ENCODE results near the gene CCDC63. TPM values are rescaled to one million over a fixed set of nuclear protein-coding genes. Genes with fewer than 3 reads are reported as not detected.
A peak's percentile ranks its signal among the peaks of the same experiment; 100 is the strongest.

Gene CCDC63
- polyA plus RNA-seq, 1 donor: not detected

DNA sequence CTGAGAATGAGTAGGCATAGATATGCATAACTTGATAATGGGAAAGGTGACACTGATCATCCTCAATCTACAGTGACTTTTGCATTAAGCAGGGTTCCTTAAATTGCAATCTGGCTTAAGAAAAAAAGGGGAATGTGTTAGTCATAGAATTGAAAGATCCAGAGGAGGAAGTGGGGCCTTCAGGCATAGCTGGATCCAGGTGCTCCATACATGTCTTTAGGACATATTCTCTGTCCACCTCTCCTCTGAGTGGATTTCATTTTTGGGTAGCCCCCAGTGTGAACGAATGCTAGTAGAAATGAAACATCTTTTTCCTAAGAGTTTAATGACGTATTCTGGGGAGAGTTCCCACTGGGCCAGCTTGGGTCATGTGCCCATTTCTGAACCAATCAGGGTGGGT, 27.6 kb downstream of the CCDC63 start:
- Histone ChIP-seq H3K4me3 (ENCODE audit: low read length) (no peak overlapping the region), H3K36me3 (ENCODE audit: control insufficient read depth, insufficient read depth, low read length) (no peaks in the 10 kb centered on the region), H3K27ac (ENCODE audit: low read length) (no peak overlapping the region), H3K27me3 (ENCODE audit: control insufficient read depth, insufficient read depth, low read length) (no peaks in the 10 kb centered on the region), H3K4me1 (ENCODE audit: control insufficient read depth, insufficient read depth, low read length) (no peaks in the 10 kb centered on the region), H3K9me3 (ENCODE audit: control insufficient read depth, low read depth, low read length) (no peaks in the 10 kb centered on the region)
- WGBS (ENCODE audit: insufficient coverage, low lambda C conversion rate): no CpG with 5 or more reads among the region's 2 CpGs
- DNase-seq: no peak

DNA sequence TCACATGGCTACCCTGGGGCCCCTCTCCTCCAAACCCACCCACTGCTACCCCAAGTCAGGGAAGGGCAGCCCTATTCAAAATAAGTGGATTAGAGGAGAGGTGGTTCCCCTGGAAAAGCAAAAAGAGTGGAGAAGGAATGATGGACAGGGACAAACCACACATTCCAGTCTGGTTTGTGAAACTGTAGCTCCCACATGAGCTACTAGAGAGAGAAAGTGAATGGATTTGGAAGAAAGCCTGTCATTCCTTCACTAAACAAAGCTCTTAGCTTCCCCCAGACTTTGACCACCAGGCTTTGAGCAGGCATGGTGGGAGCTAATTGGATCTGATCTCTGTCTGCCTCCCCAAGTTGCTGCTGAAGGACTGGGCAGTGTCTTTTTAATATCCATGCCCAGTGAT, 28.0 kb downstream of the CCDC63 start:
- DNase-seq: no peak
- Histone ChIP-seq H3K9me3 (ENCODE audit: control insufficient read depth, low read depth, low read length) (no peaks in the 10 kb centered on the region), H3K4me3 (ENCODE audit: low read length) (no peak overlapping the region)

DNA sequence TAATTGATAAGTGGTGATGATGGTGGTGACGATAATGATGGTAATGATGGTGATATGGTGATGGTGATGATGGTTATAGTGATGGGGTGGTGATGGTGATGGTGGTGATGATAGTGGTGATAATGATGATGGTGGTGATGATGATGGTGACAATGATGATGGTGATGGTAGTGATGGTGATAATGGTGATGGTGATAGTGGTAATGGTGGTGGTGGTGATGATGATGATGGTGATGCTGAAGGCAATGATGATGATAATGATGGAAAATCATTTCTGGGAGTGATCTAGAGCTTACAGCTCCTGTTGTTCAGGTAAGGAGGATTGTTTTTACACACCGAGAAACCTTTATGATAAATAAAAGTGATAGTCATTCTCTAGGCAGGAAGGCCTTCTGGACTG, 33.9 kb downstream of the CCDC63 start:
- no peak overlapping the region for H3K27ac ChIP-seq (ENCODE audit: low read length)
- H3K4me1 ChIP-seq (ENCODE audit: control insufficient read depth, insufficient read depth, low read length): no peaks in the 10 kb centered on the region
- WGBS (ENCODE audit: insufficient coverage, low lambda C conversion rate): 100% methylated on average over 1 of the region's 2 CpGs
- H3K9me3 ChIP-seq (ENCODE audit: control insufficient read depth, low read depth, low read length): no peaks in the 10 kb centered on the region
- DNase-seq: no peak
- H3K36me3 ChIP-seq (ENCODE audit: control insufficient read depth, insufficient read depth, low read length): no peaks in the 10 kb centered on the region
- H3K27me3 ChIP-seq (ENCODE audit: control insufficient read depth, insufficient read depth, low read length): no peaks in the 10 kb centered on the region
- H3K4me3 ChIP-seq (ENCODE audit: low read length): no peak overlapping the region

More for the DNA sequence above, 28.0 kb downstream of the CCDC63 start:
- H3K27me3 ChIP-seq (ENCODE audit: control insufficient read depth, insufficient read depth, low read length): no peaks in the 10 kb centered on the region
- no peak overlapping the region for H3K27ac ChIP-seq (ENCODE audit: low read length)
- no peaks in the 10 kb centered on the region for H3K36me3 ChIP-seq (ENCODE audit: control insufficient read depth, insufficient read depth, low read length)
- H3K4me1 ChIP-seq (ENCODE audit: control insufficient read depth, insufficient read depth, low read length): no peaks in the 10 kb centered on the region

DNA sequence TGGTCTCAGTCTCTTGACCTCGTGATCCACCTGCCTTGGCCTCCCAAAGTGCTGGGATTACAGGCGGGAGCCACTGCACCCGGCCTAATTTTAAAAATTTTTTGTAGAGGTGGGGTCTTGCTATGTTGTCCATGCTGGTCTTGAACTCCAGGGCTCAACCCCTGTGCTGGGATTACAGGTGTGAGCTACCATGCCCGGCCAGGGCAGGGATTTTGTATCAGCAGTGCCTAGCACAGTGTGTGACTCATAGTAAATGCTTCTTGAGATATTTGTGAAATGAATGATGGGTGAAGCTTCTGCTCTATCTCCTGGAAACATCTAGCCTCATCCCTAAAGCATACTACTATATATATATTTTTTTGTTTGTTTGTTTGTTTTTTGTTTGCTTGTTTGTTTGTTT, 36.5 kb downstream of the CCDC63 start:
- Histone ChIP-seq H3K27ac (ENCODE audit: low read length) (no peak overlapping the region), H3K27me3 (ENCODE audit: control insufficient read depth, insufficient read depth, low read length) (no peaks in the 10 kb centered on the region), H3K36me3 (ENCODE audit: control insufficient read depth, insufficient read depth, low read length) (no peaks in the 10 kb centered on the region), H3K4me1 (ENCODE audit: control insufficient read depth, insufficient read depth, low read length) (no peaks in the 10 kb centered on the region), H3K4me3 (ENCODE audit: low read length) (no peak overlapping the region), H3K9me3 (ENCODE audit: control insufficient read depth, low read depth, low read length) (no peaks in the 10 kb centered on the region)
- no peak for DNase-seq
- no CpG with 5 or more reads among the region's 4 CpGs for WGBS (ENCODE audit: insufficient coverage, low lambda C conversion rate)

DNA sequence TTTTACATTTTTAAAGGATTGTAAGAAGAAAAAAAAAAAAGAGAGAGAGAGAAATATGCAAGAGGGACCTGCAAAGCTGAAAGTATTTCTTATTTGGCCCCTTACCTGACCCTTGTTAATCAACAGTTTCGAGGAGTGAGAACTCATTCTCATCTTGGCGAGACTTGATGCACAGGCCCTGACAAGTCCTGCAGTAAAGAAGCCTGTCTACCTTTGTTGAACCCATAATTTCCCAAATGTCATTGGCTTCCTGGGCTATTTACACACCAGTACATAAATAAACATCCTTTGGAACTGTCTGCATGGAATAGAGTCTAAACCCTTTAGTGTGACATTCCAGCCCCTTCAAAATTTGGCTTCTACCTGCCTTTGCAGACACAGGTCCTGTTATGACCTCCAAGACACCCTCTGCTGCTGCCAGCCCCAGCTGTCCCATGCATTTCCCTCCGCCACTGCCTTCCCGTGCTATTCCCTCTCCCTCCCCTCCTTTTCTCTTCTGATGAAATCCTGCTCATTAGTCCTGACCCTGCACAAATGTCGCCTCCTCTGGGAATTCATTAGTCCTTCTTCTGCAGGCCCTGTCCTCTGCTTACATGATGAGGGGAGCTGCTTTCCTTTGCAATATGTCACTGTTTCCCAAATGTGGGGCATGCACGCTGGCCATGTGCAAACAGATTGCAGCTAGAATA, 38.5 kb downstream of the CCDC63 start:
- 48% methylated on average over 2 of the region's 6 CpGs for WGBS (ENCODE audit: insufficient coverage, low lambda C conversion rate)
- no peaks in the 10 kb centered on the region for H3K4me1 ChIP-seq (ENCODE audit: control insufficient read depth, insufficient read depth, low read length)
- no peak overlapping the region for H3K27ac ChIP-seq (ENCODE audit: low read length)
- no peak for DNase-seq
- no peak overlapping the region for H3K4me3 ChIP-seq (ENCODE audit: low read length)
- H3K9me3 ChIP-seq (ENCODE audit: control insufficient read depth, low read depth, low read length): no peaks in the 10 kb centered on the region
- H3K27me3 ChIP-seq (ENCODE audit: control insufficient read depth, insufficient read depth, low read length): no peaks in the 10 kb centered on the region
- H3K36me3 ChIP-seq (ENCODE audit: control insufficient read depth, insufficient read depth, low read length): no peaks in the 10 kb centered on the region

DNA sequence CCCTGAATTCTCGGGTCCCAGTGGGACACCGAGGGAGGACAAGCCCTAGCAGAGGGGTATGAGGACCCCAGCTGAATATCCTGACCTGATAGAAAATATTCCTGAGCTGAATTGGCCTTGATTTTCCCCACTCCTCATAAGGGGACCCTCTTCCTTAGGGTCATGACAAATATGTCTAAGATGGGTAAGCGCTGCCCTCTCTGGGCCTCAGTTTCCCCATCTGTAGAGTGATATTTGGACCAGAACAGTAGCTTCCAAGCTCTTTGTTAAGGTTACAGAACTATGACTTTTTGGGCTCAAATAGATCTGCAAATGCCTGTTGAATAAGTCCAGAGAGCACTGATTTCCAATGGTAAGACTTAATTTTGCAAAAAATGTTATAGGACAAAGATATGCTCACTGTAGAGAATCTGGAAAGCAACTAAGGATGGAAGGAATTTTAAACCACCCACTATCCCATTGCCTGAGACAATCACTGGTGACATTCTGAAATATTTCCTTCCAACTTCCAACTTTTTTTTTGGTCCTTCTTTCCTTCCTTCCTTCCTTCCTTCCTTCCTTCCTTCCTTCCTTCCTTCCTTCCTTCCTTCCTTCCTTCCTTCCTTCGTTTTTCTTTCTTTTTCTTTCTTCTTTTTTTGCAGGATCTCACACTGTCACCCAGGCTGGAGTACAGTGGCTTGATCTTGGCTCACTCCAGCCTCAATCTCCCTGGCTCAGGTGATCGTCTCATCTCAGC, 41.6 kb downstream of the CCDC63 start:
- no peaks in the 10 kb centered on the region for H3K36me3 ChIP-seq (ENCODE audit: control insufficient read depth, insufficient read depth, low read length)

DNA sequence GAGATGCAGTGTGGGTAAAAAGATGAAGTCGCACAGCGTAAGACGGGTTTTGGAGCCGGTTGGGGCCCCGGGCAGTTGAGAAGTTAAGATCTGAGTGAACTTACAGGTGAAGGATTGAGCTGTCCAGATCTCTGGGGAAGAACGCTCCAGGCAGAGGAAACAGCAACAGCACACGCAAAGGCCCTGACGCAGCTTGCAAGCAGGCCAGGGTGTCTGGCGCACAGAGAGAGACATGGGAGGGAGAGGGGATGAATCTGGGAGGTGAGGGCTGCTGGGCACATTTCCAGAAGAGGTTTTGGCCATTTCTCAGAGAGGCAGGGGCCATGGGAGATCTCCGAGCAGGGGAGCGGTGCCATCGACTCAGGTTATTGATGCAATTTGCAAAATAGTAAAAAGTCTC, 42.6 kb downstream of the CCDC63 start:
- DNase-seq: no peak
- H3K27me3 ChIP-seq (ENCODE audit: control insufficient read depth, insufficient read depth, low read length): no peaks in the 10 kb centered on the region
- H3K4me1 ChIP-seq (ENCODE audit: control insufficient read depth, insufficient read depth, low read length): no peaks in the 10 kb centered on the region
- H3K27ac ChIP-seq (ENCODE audit: low read length): no peak overlapping the region
- WGBS (ENCODE audit: insufficient coverage, low lambda C conversion rate): 86% methylated on average over 4 of the region's 12 CpGs
- H3K36me3 ChIP-seq (ENCODE audit: control insufficient read depth, insufficient read depth, low read length): no peaks in the 10 kb centered on the region
- H3K9me3 ChIP-seq (ENCODE audit: control insufficient read depth, low read depth, low read length): no peaks in the 10 kb centered on the region
- H3K4me3 ChIP-seq (ENCODE audit: low read length): no peak overlapping the region

More for the DNA sequence above, 41.6 kb downstream of the CCDC63 start:
- H3K4me1 ChIP-seq (ENCODE audit: control insufficient read depth, insufficient read depth, low read length): no peaks in the 10 kb centered on the region
- DNase-seq: no peak
- no peak overlapping the region for H3K27ac ChIP-seq (ENCODE audit: low read length)
- no CpG with 5 or more reads among the region's 5 CpGs for WGBS (ENCODE audit: insufficient coverage, low lambda C conversion rate)
- no peaks in the 10 kb centered on the region for H3K9me3 ChIP-seq (ENCODE audit: control insufficient read depth, low read depth, low read length)
- no peaks in the 10 kb centered on the region for H3K27me3 ChIP-seq (ENCODE audit: control insufficient read depth, insufficient read depth, low read length)
- no peak overlapping the region for H3K4me3 ChIP-seq (ENCODE audit: low read length)

DNA sequence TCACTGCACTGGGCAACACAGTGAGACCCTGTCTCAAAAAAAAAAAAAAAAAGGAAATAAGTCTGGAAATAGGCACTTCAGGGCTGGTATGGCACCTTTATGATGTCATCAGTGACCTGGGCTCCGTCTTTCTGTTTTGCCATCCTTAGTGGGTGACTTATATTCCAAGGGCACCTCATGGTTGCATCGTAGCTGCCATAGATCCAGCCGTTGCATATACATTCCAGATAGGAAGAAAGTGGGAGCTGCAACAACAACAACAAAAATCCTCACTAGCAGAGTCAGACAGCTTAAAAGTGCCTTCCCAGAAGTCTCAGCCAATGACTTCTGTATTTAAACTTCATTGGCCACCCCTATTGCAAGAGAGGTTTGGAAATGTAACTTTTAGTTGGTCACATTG, 47.2 kb downstream of the CCDC63 start:
- Histone ChIP-seq H3K36me3 (ENCODE audit: control insufficient read depth, insufficient read depth, low read length) (no peaks in the 10 kb centered on the region), H3K4me1 (ENCODE audit: control insufficient read depth, insufficient read depth, low read length) (no peaks in the 10 kb centered on the region), H3K27me3 (ENCODE audit: control insufficient read depth, insufficient read depth, low read length) (peaks cover 2% of the 10 kb centered on the region), H3K27ac (ENCODE audit: low read length) (no peak overlapping the region), H3K4me3 (ENCODE audit: low read length) (no peak overlapping the region), H3K9me3 (ENCODE audit: control insufficient read depth, low read depth, low read length) (no peaks in the 10 kb centered on the region)
- no peak for DNase-seq
- no CpG with 5 or more reads among the region's 3 CpGs for WGBS (ENCODE audit: insufficient coverage, low lambda C conversion rate)

DNA sequence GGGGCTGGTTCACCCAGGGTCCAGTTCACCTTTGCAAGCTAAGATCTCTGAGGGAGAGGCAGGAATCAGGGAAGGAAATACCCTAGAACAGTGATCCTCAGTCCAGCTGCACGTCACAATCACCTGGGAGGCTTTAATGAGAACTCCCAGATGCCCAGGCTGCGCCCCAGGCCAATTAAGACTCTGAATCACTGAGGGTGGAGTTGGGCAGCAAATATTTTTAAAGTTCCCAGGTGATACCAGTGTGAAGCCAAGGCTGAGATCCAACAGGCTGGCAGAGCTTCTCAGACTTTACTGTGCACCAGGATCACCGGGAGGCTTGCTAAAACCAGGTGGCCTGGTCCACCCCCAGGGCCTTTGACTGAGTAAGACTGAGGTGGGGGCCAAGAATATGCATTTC, 49.8 kb downstream of the CCDC63 start:
- WGBS (ENCODE audit: insufficient coverage, low lambda C conversion rate): no CpG with 5 or more reads among the region's 3 CpGs
- H3K36me3 ChIP-seq (ENCODE audit: control insufficient read depth, insufficient read depth, low read length): no peaks in the 10 kb centered on the region
- peaks cover 2% of the 10 kb centered on the region for H3K27me3 ChIP-seq (ENCODE audit: control insufficient read depth, insufficient read depth, low read length)
- H3K4me1 ChIP-seq (ENCODE audit: control insufficient read depth, insufficient read depth, low read length): no peaks in the 10 kb centered on the region
- no peak overlapping the region for H3K4me3 ChIP-seq (ENCODE audit: low read length)
- H3K27ac ChIP-seq (ENCODE audit: low read length): no peak overlapping the region
- DNase-seq: no peak
- H3K9me3 ChIP-seq (ENCODE audit: control insufficient read depth, low read depth, low read length): no peaks in the 10 kb centered on the region

DNA sequence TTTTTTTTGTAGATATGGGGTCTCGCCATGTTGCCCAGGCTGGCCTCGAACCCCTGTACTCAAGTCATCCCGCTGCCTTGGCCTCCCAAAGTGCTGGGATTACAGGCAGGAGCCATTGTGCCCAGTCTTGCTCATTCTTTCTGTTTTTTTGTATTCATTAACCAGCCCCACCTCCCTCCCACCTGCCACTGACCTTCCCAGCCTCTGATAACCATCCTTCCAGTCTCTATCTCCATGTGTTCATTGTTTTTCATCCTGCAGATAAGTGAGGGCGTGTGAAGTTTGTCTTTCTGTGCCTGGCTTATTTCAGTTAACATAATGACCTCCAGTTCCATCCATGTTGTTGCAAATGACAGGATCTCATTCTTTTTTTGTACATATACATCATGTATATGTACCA, 54.6 kb downstream of the CCDC63 start:
- 59% methylated on average over 4 of the region's 4 CpGs for WGBS (ENCODE audit: insufficient coverage, low lambda C conversion rate)
- Histone ChIP-seq H3K27me3 (ENCODE audit: control insufficient read depth, insufficient read depth, low read length) (no peaks in the 10 kb centered on the region), H3K4me3 (ENCODE audit: low read length) (no peak overlapping the region), H3K36me3 (ENCODE audit: control insufficient read depth, insufficient read depth, low read length) (no peaks in the 10 kb centered on the region), H3K27ac (ENCODE audit: low read length) (no peak overlapping the region), H3K9me3 (ENCODE audit: control insufficient read depth, low read depth, low read length) (no peaks in the 10 kb centered on the region), H3K4me1 (ENCODE audit: control insufficient read depth, insufficient read depth, low read length) (no peaks in the 10 kb centered on the region)
- DNase-seq: peak in 1 of 2 donors; percentile 34

DNA sequence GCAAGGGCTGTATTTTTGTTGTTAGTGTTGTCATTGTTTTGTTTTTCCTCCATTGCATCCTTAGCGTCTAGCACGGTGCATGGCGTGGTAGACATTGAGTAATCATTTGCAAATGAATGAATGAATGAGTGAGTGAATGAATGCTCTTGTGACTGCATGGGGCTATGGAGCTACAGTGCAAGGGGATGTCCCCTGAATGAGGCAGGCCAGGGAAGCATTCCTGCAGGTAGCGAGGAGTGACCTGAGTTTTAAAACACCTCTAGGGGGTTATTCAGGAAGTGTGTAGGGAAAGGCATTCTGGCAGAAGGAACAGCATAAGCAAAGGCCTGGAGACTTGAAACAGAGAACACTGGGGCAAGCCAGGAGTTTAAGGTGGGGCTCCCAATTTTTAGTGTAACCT, 56.7 kb downstream of the CCDC63 start:
- Histone ChIP-seq H3K4me3 (ENCODE audit: low read length) (no peak overlapping the region), H3K27me3 (ENCODE audit: control insufficient read depth, insufficient read depth, low read length) (no peaks in the 10 kb centered on the region), H3K9me3 (ENCODE audit: control insufficient read depth, low read depth, low read length) (no peaks in the 10 kb centered on the region), H3K4me1 (ENCODE audit: control insufficient read depth, insufficient read depth, low read length) (no peaks in the 10 kb centered on the region), H3K27ac (ENCODE audit: low read length) (no peak overlapping the region), H3K36me3 (ENCODE audit: control insufficient read depth, insufficient read depth, low read length) (no peaks in the 10 kb centered on the region)
- no peak for DNase-seq
- no CpG with 5 or more reads among the region's 4 CpGs for whole genome bisulfite sequencing (ENCODE audit: insufficient coverage, low lambda C conversion rate)
